Measurements from ENCODE around the gene MFNG. TPM values are rescaled to one million over a fixed set of nuclear protein-coding genes. Genes with fewer than 3 reads are reported as not detected.

Gene MFNG
- total RNA-seq, 1 experiment from 2014 or later: 3.3 TPM

DNA sequence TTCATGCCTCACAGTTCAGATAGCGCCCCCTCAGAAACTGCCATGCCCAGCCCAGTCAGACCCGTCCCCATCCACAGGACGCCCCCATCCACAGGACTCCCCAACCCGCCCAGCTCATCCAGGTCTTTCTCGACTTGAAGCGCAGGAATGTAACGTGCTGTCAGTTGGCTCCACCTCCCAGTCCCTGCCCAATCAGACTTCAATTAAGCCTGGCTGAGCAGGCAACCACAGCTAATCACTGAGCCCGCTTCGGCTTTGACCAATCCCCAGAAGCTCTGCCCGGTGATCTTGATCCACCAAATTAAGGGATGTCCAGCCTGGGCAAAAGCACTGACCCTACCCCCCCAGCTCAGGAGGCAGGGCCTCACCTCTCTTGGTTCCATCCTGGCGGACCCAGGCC lies 10.5 kb upstream of the MFNG start:
- Mint-ChIP-seq H3K4me1 (peaks cover 16 to 47% of the 10 kb centered on the region in 2 experiments), H3K27me3 (ENCODE audit: low read depth) (peaks cover 2% of the 10 kb centered on the region; the same call in 1 of the 2 replicates), H3K36me3 (ENCODE audit: insufficient read depth in 1 of 3, low read depth in 3 of 3) (peaks cover 0 to 13% (median 2%) of the 10 kb centered on the region in 3 experiments; a peak in 3 of 7 replicates), H3K9me3 (no peaks in the 10 kb centered on the region), H3K4me3 (no peak overlapping the region), H3K27ac (no peak overlapping the region)
- Histone ChIP-seq H3K23ac (ENCODE audit: insufficient read length, low read depth, low read length) (no peak overlapping the region), H3K9me3 (ENCODE audit: control insufficient read depth, low read depth, low read length) (no peaks in the 10 kb centered on the region), H3K56ac (ENCODE audit: insufficient read length, low read depth, low read length) (no peak overlapping the region), H4K20me1 (ENCODE audit: control insufficient read depth, insufficient read depth, insufficient read length) (no peaks in the 10 kb centered on the region), H2BK120ac (ENCODE audit: low read depth, low read length, poor library complexity, severe bottlenecking) (no peak overlapping the region), H4K91ac (ENCODE audit: insufficient read length, low read depth, low read length) (no peak overlapping the region), H2BK12ac (ENCODE audit: insufficient read length, low read depth, low read length) (no peak overlapping the region), H3K4ac (ENCODE audit: low read depth, low read length) (no peak overlapping the region), H2AFZ (ENCODE audit: low read length) (no peak overlapping the region), H3K79me2 (ENCODE audit: insufficient read depth, low read length) (no peaks in the 10 kb centered on the region), H3T11ph (ENCODE audit: low read length) (no peak overlapping the region), H3K4me2 (ENCODE audit: insufficient read depth, insufficient read length, low read length) (no peak overlapping the region), H4K8ac (replicated peaks; ENCODE audit: insufficient read length, low read depth, low read length) (no peak overlapping the region), H4K5ac (ENCODE audit: insufficient read length, low read depth, low read length) (no peak overlapping the region), H3K9ac (ENCODE audit: extremely low read depth, insufficient read length, low read length) (no peak overlapping the region), H3K23me2 (ENCODE audit: insufficient read length, low read depth, low read length, poor library complexity, severe bottlenecking) (no peaks in the 10 kb centered on the region), H2AK5ac (ENCODE audit: insufficient read length, low read length) (no peak overlapping the region), H3K27ac (ENCODE audit: insufficient read length, low read depth, low read length) (no peak overlapping the region), H2BK20ac (ENCODE audit: low read depth, low read length, poor library complexity, severe bottlenecking) (no peak overlapping the region), H3K4me1 (ENCODE audit: insufficient read depth, low read length) (no peaks in the 10 kb centered on the region; the same call in 1 of the 2 replicates), H3K18ac (ENCODE audit: insufficient read length, low read depth, low read length) (no peak overlapping the region), H3K79me1 (ENCODE audit: insufficient read depth, low read depth, low read length, poor library complexity, severe bottlenecking) (no peaks in the 10 kb centered on the region), H2BK5ac (ENCODE audit: insufficient read length, low read length) (no peak overlapping the region), H3K27me3 (ENCODE audit: insufficient read depth, low read length) (no peaks in the 10 kb centered on the region), H2BK15ac (ENCODE audit: low read depth, low read length) (no peak overlapping the region), H3K14ac (ENCODE audit: insufficient read depth, low read length) (no peak overlapping the region)
- WGBS (ENCODE audit: extremely low coverage, insufficient read length, low lambda C conversion rate): no CpG with 5 or more reads among the region's 11 CpGs
- peak; percentile 61 for DNase-seq
- TF ChIP-seq, protein P1, sequence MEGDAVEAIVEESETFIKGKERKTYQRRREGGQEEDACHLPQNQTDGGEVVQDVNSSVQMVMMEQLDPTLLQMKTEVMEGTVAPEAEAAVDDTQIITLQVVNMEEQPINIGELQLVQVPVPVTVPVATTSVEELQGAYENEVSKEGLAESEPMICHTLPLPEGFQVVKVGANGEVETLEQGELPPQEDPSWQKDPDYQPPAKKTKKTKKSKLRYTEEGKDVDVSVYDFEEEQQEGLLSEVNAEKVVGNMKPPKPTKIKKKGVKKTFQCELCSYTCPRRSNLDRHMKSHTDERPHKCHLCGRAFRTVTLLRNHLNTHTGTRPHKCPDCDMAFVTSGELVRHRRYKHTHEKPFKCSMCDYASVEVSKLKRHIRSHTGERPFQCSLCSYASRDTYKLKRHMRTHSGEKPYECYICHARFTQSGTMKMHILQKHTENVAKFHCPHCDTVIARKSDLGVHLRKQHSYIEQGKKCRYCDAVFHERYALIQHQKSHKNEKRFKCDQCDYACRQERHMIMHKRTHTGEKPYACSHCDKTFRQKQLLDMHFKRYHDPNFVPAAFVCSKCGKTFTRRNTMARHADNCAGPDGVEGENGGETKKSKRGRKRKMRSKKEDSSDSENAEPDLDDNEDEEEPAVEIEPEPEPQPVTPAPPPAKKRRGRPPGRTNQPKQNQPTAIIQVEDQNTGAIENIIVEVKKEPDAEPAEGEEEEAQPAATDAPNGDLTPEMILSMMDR (conservative IDR thresholded peaks at IDR 0.05): no peak

Measured in H9 (cell line).